GM19035 (cell line): ENCODE measurements around the gene ARGLU1.

ENCODE experiments used
- ATAC-seq: cut with Tn5 transposase; IDR thresholded peaks from one replicate; pipeline ENCODE4 v1.9.1; 2021; ENCODE audit not compliant: unreplicated experiment

Gene ARGLU1

GRCh38 chr13:106548064-106548696 lies 19.8 kb downstream of the ARGLU1 start:
- ATAC-seq = no peak

GRCh38 chr13:106541826-106542225 lies 26.1 kb downstream of the ARGLU1 start:
- ATAC-seq = no peak

- ATAC-seq = no peak
These were observed 27.3 kb downstream of the ARGLU1 start for GRCh38 chr13:106540613-106541012.

GRCh38 chr13:106537521-106537920 lies 30.4 kb downstream of the ARGLU1 start:
- ATAC-seq = no peak

GRCh38 chr13:106536244-106537034 lies 31.5 kb downstream of the ARGLU1 start:
- ATAC-seq = peak; percentile 43

GRCh38 chr13:106535552-106536243 lies 32.2 kb downstream of the ARGLU1 start, which contains the start of gene EFNB2:
Gene EFNB2, minus strand, starts transcription at chr13:106535662. Its CDS starts 698 bp downstream, at chr13:106534964.
- peak; percentile 94 for ATAC-seq

GRCh38 chr13:106534639-106535551 lies 33.0 kb downstream of the ARGLU1 start:
- peak; percentile 27 for ATAC-seq

GRCh38 chr13:106533943-106534638 lies 33.8 kb downstream of the ARGLU1 start:
- ATAC-seq = no peak

GRCh38 chr13:106533101-106533942 lies 34.6 kb downstream of the ARGLU1 start:
- no peak for ATAC-seq

- ATAC-seq = no peak
These were observed 35.6 kb downstream of the ARGLU1 start for GRCh38 chr13:106532111-106532929.

GRCh38 chr13:106530980-106531481 lies 36.9 kb downstream of the ARGLU1 start:
- no peak for ATAC-seq

GRCh38 chr13:106530171-106530851 lies 37.6 kb downstream of the ARGLU1 start:
- ATAC-seq = no peak

- ATAC-seq = no peak
These were observed 38.3 kb downstream of the ARGLU1 start for GRCh38 chr13:106529415-106530170.

- no peak for ATAC-seq
These were observed 39.1 kb downstream of the ARGLU1 start for GRCh38 chr13:106528718-106529414.

GRCh38 chr13:106527826-106528225 lies 40.1 kb downstream of the ARGLU1 start:
- no peak for ATAC-seq

GRCh38 chr13:106527445-106527801 lies 40.5 kb downstream of the ARGLU1 start:
- no peak for ATAC-seq
